MM.1S (cell line): ENCODE data around the gene YWHAH.

Source experiments
- DNase-seq: peaks from one replicate; pipeline ENCODE4 v3.0.0-alpha.2; 2015
- H2AFZ ChIP-seq: fragments of 300-600 bp; sonication (generic); 2 replicates; pipeline ENCODE4 v1.6.0; 2016; ENCODE audit warnings: antibody characterized with exemption, low read length
- H3F3A ChIP-seq: fragments of 300-600 bp; sonication (generic); 2 replicates; pipeline ENCODE4 v1.6.1; 2016; ENCODE audit warnings: mild to moderate bottlenecking, antibody characterized with exemption, low read length, moderate library complexity, mixed read lengths; ENCODE audit not compliant: insufficient read depth
- H3K27ac ChIP-seq: fragments of 300-600 bp; sonication (generic); 2 replicates; pipeline ENCODE4 v1.5.1; 2016; ENCODE audit warnings: mild to moderate bottlenecking, low read length
- H3K27me3 ChIP-seq: fragments of 300-600 bp; sonication (generic); replicated peaks from 2 replicates; pipeline ENCODE4 v1.6.0; 2016; ENCODE audit warnings: low read length; ENCODE audit not compliant: insufficient read depth
- H3K36me3 ChIP-seq: fragments of 300-600 bp; sonication (generic); replicated peaks from 2 replicates; pipeline ENCODE4 v1.6.1; 2016; ENCODE audit warnings: mild to moderate bottlenecking, low read length, mixed read lengths; ENCODE audit not compliant: insufficient read depth
- H3K4me1 ChIP-seq: fragments of 300-600 bp; sonication (generic); 2 replicates; pipeline ENCODE4 v1.6.1; 2016; ENCODE audit warnings: low read length, mixed read lengths
- H3K4me2 ChIP-seq: fragments of 300-600 bp; sonication (generic); 2 replicates; pipeline ENCODE4 v1.6.0; 2016; ENCODE audit warnings: low read depth, low read length
- H3K4me3 ChIP-seq: fragments of 300-600 bp; sonication (generic); 2 replicates; pipeline ENCODE4 v1.5.1; 2016; ENCODE audit warnings: low read length, mixed read lengths
- H3K79me2 ChIP-seq: fragments of 300-600 bp; sonication (generic); 2 replicates; pipeline ENCODE4 v1.6.1; 2016; ENCODE audit warnings: mixed run types, low read length, mixed read lengths
- H3K9ac ChIP-seq: fragments of 300-600 bp; sonication (generic); 2 replicates; pipeline ENCODE4 v1.6.1; 2016; ENCODE audit warnings: low read length, mixed read lengths
- H3K9me2 ChIP-seq: fragments of 300-600 bp; sonication (generic); replicated peaks from 2 replicates; pipeline ENCODE4 v1.6.1; 2016; ENCODE audit warnings: mild to moderate bottlenecking, low read length, mixed read lengths; ENCODE audit not compliant: insufficient read depth
- H3K9me3 ChIP-seq: fragments of 300-600 bp; sonication (generic); replicated peaks from 2 replicates; pipeline ENCODE4 v1.6.1; 2016; ENCODE audit warnings: mild to moderate bottlenecking, low read length, mixed read lengths; ENCODE audit not compliant: insufficient read depth
- H4K20me1 ChIP-seq: fragments of 300-600 bp; sonication (generic); 2 replicates; pipeline ENCODE4 v1.6.1; 2016; ENCODE audit warnings: mild to moderate bottlenecking, low read length, moderate library complexity, mixed read lengths; ENCODE audit not compliant: insufficient read depth
- EZH2 ChIP-seq: fragments of 300-600 bp; sonication (generic); optimal IDR thresholded peaks from 2 replicates; pipeline ENCODE3; 2017; ENCODE audit warnings: low read depth, mild to moderate bottlenecking, antibody characterized with exemption, low read length, mixed read lengths
- EZH2phosphoT487 ChIP-seq: fragments of 300-600 bp; sonication (generic); IDR thresholded peaks from 2 replicates; pipeline ENCODE4 v1.6.1; 2018; ENCODE audit warnings: antibody characterized with exemption, low read length
- TF ChIP-seq, protein P1 (sequence below): fragments of 300-600 bp; sonication (generic); IDR thresholded peaks from 2 replicates; pipeline ENCODE4 v1.5.1; 2016; ENCODE audit warnings: antibody characterized with exemption, low read length, mixed read lengths

The YWHAH gene

DNA sequence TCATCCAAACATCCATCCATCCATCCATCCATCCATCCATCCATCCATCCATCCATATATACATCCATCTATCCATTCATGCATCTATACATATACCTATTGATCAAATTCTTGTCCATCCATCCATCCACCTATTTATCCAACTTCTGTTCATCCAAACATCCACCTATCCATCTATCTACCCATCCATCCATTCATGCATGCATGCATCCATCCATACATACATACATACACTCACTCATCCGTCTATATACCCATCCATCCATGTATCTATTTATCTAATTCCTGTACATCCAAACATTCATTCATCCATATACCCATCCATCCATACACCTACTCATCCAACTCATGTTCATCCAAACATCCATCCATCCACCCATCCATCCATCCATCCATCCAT, 19.3 kb upstream of the YWHAH start:
- Histone ChIP-seq H3K9me3 (no peaks in the 10 kb centered on the region), H4K20me1 (no peaks in the 10 kb centered on the region), H3F3A (no peaks in the 10 kb centered on the region), H3K4me2 (no peak overlapping the region), H3K4me1 (no peaks in the 10 kb centered on the region), H3K36me3 (no peaks in the 10 kb centered on the region), H2AFZ (no peak overlapping the region), H3K4me3 (no peak overlapping the region), H3K9me2 (no peaks in the 10 kb centered on the region), H3K9ac (no peak overlapping the region), H3K79me2 (no peaks in the 10 kb centered on the region), H3K27ac (no peak overlapping the region), H3K27me3 (no peaks in the 10 kb centered on the region)
- TF ChIP-seq EZH2phosphoT487, result no peak
- TF ChIP-seq EZH2, result no peak
- TF ChIP-seq, protein P1, sequence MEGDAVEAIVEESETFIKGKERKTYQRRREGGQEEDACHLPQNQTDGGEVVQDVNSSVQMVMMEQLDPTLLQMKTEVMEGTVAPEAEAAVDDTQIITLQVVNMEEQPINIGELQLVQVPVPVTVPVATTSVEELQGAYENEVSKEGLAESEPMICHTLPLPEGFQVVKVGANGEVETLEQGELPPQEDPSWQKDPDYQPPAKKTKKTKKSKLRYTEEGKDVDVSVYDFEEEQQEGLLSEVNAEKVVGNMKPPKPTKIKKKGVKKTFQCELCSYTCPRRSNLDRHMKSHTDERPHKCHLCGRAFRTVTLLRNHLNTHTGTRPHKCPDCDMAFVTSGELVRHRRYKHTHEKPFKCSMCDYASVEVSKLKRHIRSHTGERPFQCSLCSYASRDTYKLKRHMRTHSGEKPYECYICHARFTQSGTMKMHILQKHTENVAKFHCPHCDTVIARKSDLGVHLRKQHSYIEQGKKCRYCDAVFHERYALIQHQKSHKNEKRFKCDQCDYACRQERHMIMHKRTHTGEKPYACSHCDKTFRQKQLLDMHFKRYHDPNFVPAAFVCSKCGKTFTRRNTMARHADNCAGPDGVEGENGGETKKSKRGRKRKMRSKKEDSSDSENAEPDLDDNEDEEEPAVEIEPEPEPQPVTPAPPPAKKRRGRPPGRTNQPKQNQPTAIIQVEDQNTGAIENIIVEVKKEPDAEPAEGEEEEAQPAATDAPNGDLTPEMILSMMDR, result no peak
- DNase-seq, result no peak

DNA sequence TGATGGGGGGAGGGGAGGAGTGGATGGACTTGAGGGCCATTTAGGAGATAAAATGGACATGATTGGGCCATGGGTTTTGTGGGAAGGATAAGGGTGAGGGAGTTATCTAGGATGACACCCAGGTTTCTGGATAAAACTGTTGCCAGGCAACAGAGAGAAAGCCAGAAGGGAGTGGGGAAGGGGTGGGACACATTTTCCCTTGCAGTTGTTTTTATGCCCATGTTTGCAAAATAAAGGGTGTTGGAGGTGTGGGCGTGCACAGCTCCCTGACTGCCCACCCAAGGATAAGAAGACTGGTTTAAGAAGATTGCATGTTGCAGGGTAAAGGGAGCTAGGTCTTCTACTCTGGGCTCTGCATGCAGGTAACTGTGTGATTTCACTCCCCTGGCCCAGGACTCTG, 18.3 kb upstream of the YWHAH start:
- Histone ChIP-seq H4K20me1 (no peaks in the 10 kb centered on the region), H3K4me2 (no peak overlapping the region), H3K9ac (no peak overlapping the region), H3K79me2 (no peaks in the 10 kb centered on the region), H3K27me3 (no peaks in the 10 kb centered on the region), H3K9me3 (no peaks in the 10 kb centered on the region), H3F3A (no peaks in the 10 kb centered on the region), H3K36me3 (no peaks in the 10 kb centered on the region), H2AFZ (no peak overlapping the region), H3K4me1 (no peaks in the 10 kb centered on the region), H3K27ac (no peak overlapping the region), H3K4me3 (no peak overlapping the region), H3K9me2 (no peaks in the 10 kb centered on the region)
- TF ChIP-seq EZH2phosphoT487, result no peak
- TF ChIP-seq, protein P1, result no peak
- no peak for TF ChIP-seq EZH2
- no peak for DNase-seq

DNA sequence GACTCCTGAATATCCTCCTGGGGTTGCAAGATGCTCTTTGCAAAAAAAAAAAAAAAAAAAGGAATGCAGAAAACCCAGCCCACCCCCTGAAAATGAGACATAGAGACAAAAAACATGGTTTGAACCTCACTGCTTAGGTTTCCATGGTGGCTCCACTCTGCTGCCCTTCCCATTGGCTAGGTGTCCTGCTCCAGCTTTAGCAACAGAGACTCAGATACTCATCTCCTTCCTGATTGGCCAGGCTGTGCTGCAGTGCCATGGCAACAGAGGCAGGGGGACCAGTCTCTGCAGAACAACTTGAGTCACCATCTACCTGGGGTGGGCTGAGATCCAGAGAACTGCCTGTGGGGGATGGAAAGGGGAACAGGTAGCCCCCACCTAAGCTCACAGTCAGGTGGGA, 17.4 kb upstream of the YWHAH start:
- TF ChIP-seq EZH2 (no peak), EZH2phosphoT487 (no peak)
- TF ChIP-seq, protein P1, result no peak
- no peak overlapping the region for H3K4me2 ChIP-seq
- no peaks in the 10 kb centered on the region for H3K4me1 ChIP-seq
- H4K20me1 ChIP-seq, result no peaks in the 10 kb centered on the region
- no peaks in the 10 kb centered on the region for H3K9me2 ChIP-seq
- H3K36me3 ChIP-seq, result no peaks in the 10 kb centered on the region
- H3K9me3 ChIP-seq, result no peaks in the 10 kb centered on the region
- H3K4me3 ChIP-seq, result no peak overlapping the region
- H3F3A ChIP-seq, result no peaks in the 10 kb centered on the region
- no peak overlapping the region for H3K9ac ChIP-seq
- H3K79me2 ChIP-seq, result no peaks in the 10 kb centered on the region
- no peaks in the 10 kb centered on the region for H3K27me3 ChIP-seq
- DNase-seq, result no peak
- H2AFZ ChIP-seq, result no peak overlapping the region
- H3K27ac ChIP-seq, result no peak overlapping the region
